GM10248 (cell line): ENCODE data around the gene PRUNE1.

Experiments
- CTCF ChIA-PET: fragments of 300-600 bp; sonication (Branson Sonifier 250); formaldehyde crosslinking; extraction: SDS; loops from one replicate; lab custom pipeline; 2021; ENCODE audit warnings: antibody characterized with exemption; lab: Yijun Ruan, JAX
- POLR2A ChIA-PET: fragments of 350-650 bp; sonication (Branson Sonifier 250); formaldehyde crosslinking; extraction: SDS; loops from one replicate; lab custom pipeline; 2020; ENCODE audit warnings: antibody characterized with exemption; lab: Yijun Ruan, JAX
- DNase-seq: peaks from one replicate; pipeline ENCODE4 v3.0.0; 2012; ENCODE audit errors: extremely low spot score
- CTCF ChIP-seq: IDR thresholded peaks from 2 replicates; pipeline ENCODE4 v1.5.1; 2012; ENCODE audit warnings: mild to moderate bottlenecking, low read depth; ENCODE audit errors: extremely low read depth, missing control alignments, control extremely low read depth

Gene PRUNE1

GRCh38 chr1:150997949-150998348, 10.3 kb upstream of the PRUNE1 start:
- CTCF ChIA-PET: interaction anchor here (0.9 to 9.7 kb wide), 8 partner anchors 8 to 742 kb away, joined by 3 to 158 read pairs (median 6); partner anchors contain the start of genes ANXA9, CERS2, MINDY1 and TNFAIP8L2
- DNase-seq: no peak
- no peak for TF ChIP-seq CTCF
- POLR2A ChIA-PET: interaction anchor here (1.0 kb wide), 1 partner anchor 9 kb away, joined by 3 read pairs; the partner anchor contains the start of gene MINDY1

GRCh38 chr1:150999051-150999674, 9.1 kb upstream of the PRUNE1 start:
- ChIA-PET POLR2A (interaction anchor here (1.1 kb wide), 1 partner anchor 420 kb away, joined by 6 read pairs; the partner anchor contains the start of gene MCL1), CTCF (interaction anchor here (0.9 to 9.7 kb wide), 7 partner anchors 15 to 743 kb away, joined by 3 to 158 read pairs (median 4); partner anchors contain the start of genes ANXA9 and CERS2)
- no peak for TF ChIP-seq CTCF
- no peak for DNase-seq

- POLR2A ChIA-PET: interaction anchor here (1.1 kb wide), 1 partner anchor 420 kb away, joined by 6 read pairs; the partner anchor contains the start of gene MCL1
- CTCF ChIA-PET: interaction anchor here (1.2 to 9.7 kb wide), 6 partner anchors 16 to 744 kb away, joined by 3 to 158 read pairs (median 6); partner anchors contain the start of gene ANXA9
- no peak for DNase-seq
- TF ChIP-seq CTCF: no peak
Measured at GRCh38 chr1:150999926-151000325, 8.3 kb upstream of the PRUNE1 start.

- CTCF ChIA-PET: interaction anchor here (1.6 to 9.7 kb wide), 4 partner anchors 16 to 439 kb away, joined by 3 to 158 read pairs (median 18); partner anchors contain the start of gene ANXA9
- DNase-seq: no peak
- TF ChIP-seq CTCF: no peak
- POLR2A ChIA-PET: no interaction called here
Measured at GRCh38 chr1:151000408-151000807, 7.8 kb upstream of the PRUNE1 start.

GRCh38 chr1:151001602-151002001, 6.6 kb upstream of the PRUNE1 start:
- DNase-seq: no peak
- ChIA-PET CTCF (interaction anchor here (1.0 to 9.7 kb wide), 7 partner anchors 8 to 814 kb away, joined by 3 to 158 read pairs (median 4); partner anchors contain the start of genes ANXA9 and TNFAIP8L2), POLR2A (no interaction called here)
- TF ChIP-seq CTCF: no peak

GRCh38 chr1:151002051-151002450, 6.2 kb upstream of the PRUNE1 start:
- ChIA-PET POLR2A (no interaction called here), CTCF (interaction anchor here (1.3 to 9.7 kb wide), 6 partner anchors 8 to 815 kb away, joined by 3 to 158 read pairs (median 4); partner anchors contain the start of gene ANXA9)
- no peak for DNase-seq
- no peak for TF ChIP-seq CTCF
